Stimulated activated effector memory CD8-positive, alpha-beta T cell treated with anti-CD3 and anti-CD28 coated beads, Interleukin-12 subunit alpha, Interleukin-12 subunit beta, amount 100 ng/mL, for 72 hours (primary cell): Measurements from ENCODE around the gene CAMKV.

Source experiments
- ATAC-seq: fragments of 150-1000 bp; cut with Tn5 transposase; 2 replicates; pipeline ENCODE4 v1.10.0; 2021
- DNase-seq, 2 donors: peaks; one replicate each; pipeline ENCODE4 v3.0.0; 2021 to 2022; ENCODE audit warnings: low spot score in 2 of 2
- H3K27ac Mint-ChIP-seq: one replicate; pipeline ENCODE4 v1.8.0; 2022; ENCODE audit warnings: mild to moderate bottlenecking, mixed read lengths
- H3K36me3 Mint-ChIP-seq: one replicate; pipeline ENCODE4 v1.8.0; 2022; ENCODE audit warnings: mild to moderate bottlenecking, mixed read lengths
- H3K4me1 Mint-ChIP-seq: one replicate; pipeline ENCODE4 v1.8.0; 2022; ENCODE audit warnings: mixed read lengths
- H3K4me3 Mint-ChIP-seq: one replicate; pipeline ENCODE4 v1.8.0; 2022; ENCODE audit warnings: mild to moderate bottlenecking, mixed read lengths
- H3K9me3 Mint-ChIP-seq: one replicate; pipeline ENCODE4 v1.8.0; 2022; ENCODE audit warnings: mixed read lengths

The CAMKV gene

GRCh38 chr3:49902511-49903345 lies 33.0 kb upstream of the CAMKV start:
- ATAC-seq: no peak
- H3K36me3 Mint-ChIP-seq: no peaks in the 10 kb centered on the region
- no peak overlapping the region for H3K27ac Mint-ChIP-seq
- peak overlapping the region; percentile 81 for H3K4me3 Mint-ChIP-seq
- DNase-seq: no peak
- H3K9me3 Mint-ChIP-seq: no peaks in the 10 kb centered on the region
- peaks cover 19% of the 10 kb centered on the region for H3K4me1 Mint-ChIP-seq

DNA sequence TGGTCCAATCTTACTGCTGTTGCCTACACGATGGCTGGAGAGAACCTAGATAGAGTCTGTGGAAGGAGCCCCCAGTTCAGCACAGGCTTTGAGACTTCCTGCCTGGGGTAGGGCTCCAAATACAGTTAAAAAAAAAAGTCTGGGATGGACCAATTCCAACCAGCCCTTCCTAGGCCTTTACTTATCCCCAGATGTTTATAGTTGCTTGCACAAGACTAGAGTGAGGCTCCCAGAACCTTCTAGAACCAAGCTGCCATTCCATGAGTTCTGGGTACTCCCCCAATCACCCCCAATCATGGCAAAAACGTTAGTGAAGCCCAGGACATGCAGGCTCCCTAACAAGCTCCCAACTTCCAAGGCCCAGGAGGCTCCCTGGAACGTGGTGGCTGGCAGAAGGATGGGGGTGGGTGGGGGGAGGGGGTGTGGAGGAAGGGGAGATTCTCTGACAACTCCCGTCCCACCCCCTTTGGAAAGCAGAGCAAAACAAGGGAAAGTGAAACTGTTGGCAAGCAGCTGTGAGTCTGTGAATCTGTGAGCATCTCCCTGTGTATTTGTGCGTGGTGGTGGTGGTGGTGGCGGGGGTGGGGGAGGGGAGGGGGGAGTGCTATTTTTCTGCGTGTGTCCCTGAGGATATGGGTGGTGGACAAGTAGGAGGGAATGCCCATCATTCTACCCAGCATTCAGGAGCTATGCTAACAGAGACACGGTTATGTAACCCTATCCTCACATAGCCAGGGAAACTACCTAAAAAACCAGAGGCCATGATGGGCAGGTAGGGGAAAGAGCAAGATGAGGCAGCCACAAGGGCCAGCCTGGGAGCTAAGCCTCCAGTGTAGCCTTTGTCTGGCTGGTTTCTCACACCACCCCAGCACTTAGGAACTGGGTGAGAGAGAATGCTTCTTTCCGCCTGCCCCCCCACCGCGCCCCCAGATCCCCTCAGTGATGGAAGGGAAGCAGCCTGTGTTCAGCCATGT lies 31.9 kb upstream of the CAMKV start:
- no peak overlapping the region for H3K27ac Mint-ChIP-seq

GRCh38 chr3:49900491-49901153 lies 30.9 kb upstream of the CAMKV start:
- DNase-seq (no peak), ATAC-seq (no peak)
- Mint-ChIP-seq H3K4me1 (peaks cover 8% of the 10 kb centered on the region), H3K4me3 (no peak overlapping the region), H3K27ac (no peak overlapping the region), H3K9me3 (no peaks in the 10 kb centered on the region), H3K36me3 (no peaks in the 10 kb centered on the region)

More for the DNA sequence above, 31.9 kb upstream of the CAMKV start:
- Mint-ChIP-seq H3K4me1 (peaks cover 18% of the 10 kb centered on the region), H3K9me3 (no peaks in the 10 kb centered on the region), H3K36me3 (no peaks in the 10 kb centered on the region), H3K4me3 (no peak overlapping the region)
- ATAC-seq (no peak), DNase-seq (no peak)

DNA sequence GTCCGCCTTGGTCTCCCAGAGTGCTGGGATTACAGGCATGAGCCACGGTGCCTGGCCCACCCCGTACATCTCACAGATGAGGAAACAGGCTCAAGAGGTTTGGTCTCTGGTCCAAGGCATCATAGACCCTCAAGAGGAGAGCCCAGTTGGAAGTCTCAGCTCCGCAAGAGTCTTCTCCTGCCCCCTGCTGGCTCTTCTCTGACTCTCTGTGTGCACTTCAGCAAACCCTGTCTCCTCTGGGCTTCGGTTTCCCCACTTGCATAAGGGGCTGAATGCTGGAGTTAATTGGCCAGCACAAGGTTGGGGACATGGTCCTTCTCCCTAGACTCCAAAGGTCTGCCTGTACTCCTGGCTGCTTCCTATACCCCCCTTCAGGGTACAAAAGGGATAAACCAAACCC lies 30.1 kb upstream of the CAMKV start:
- no peak for ATAC-seq
- no peak for DNase-seq
- Mint-ChIP-seq H3K9me3 (no peaks in the 10 kb centered on the region), H3K27ac (no peak overlapping the region), H3K4me1 (peaks cover 6% of the 10 kb centered on the region), H3K36me3 (no peaks in the 10 kb centered on the region), H3K4me3 (no peak overlapping the region)

GRCh38 chr3:49898991-49899390 lies 29.3 kb upstream of the CAMKV start:
- H3K4me1 Mint-ChIP-seq: peaks cover 3% of the 10 kb centered on the region
- H3K4me3 Mint-ChIP-seq: no peak overlapping the region
- no peaks in the 10 kb centered on the region for H3K9me3 Mint-ChIP-seq
- no peak overlapping the region for H3K27ac Mint-ChIP-seq
- no peaks in the 10 kb centered on the region for H3K36me3 Mint-ChIP-seq
- ATAC-seq (no peak), DNase-seq (no peak)

GRCh38 chr3:49896345-49896744 lies 26.6 kb upstream of the CAMKV start:
- no peaks in the 10 kb centered on the region for H3K9me3 Mint-ChIP-seq
- no peak for ATAC-seq
- no peaks in the 10 kb centered on the region for H3K36me3 Mint-ChIP-seq
- H3K27ac Mint-ChIP-seq: no peak overlapping the region
- H3K4me3 Mint-ChIP-seq: no peak overlapping the region
- no peak for DNase-seq
- H3K4me1 Mint-ChIP-seq: no peaks in the 10 kb centered on the region

DNA sequence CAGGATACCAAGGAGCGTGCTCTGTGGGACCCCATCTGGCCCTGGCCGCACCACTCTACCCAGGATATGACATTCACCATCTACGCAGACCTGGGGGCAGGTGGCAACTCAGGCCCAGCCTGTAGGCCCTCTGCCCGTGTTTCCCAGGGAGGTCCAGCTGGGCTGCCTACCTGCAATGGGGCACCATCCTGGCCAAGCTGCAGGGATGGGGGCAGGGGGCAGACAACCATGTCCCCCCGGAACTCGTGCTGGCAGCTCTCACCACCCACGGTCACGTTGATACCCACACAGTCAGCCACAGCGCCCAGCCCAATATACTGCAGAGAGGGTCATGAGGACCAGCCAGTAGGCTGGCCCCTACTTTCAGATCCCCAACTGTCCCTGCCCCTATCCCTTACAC lies 26.1 kb upstream of the CAMKV start:
- DNase-seq (no peak), ATAC-seq (no peak)
- H3K4me1 Mint-ChIP-seq: no peaks in the 10 kb centered on the region
- H3K4me3 Mint-ChIP-seq: no peak overlapping the region
- no peaks in the 10 kb centered on the region for H3K9me3 Mint-ChIP-seq
- H3K27ac Mint-ChIP-seq: no peak overlapping the region
- no peaks in the 10 kb centered on the region for H3K36me3 Mint-ChIP-seq

- Mint-ChIP-seq H3K4me3 (no peak overlapping the region), H3K27ac (peak overlapping the region; percentile 34), H3K36me3 (no peaks in the 10 kb centered on the region), H3K4me1 (peaks cover 8% of the 10 kb centered on the region), H3K9me3 (no peaks in the 10 kb centered on the region)
- DNase-seq: no peak
- no peak for ATAC-seq
These were observed 19.6 kb upstream of the CAMKV start for GRCh38 chr3:49889296-49889695.

GRCh38 chr3:49886922-49887265 lies 17.2 kb upstream of the CAMKV start:
- Mint-ChIP-seq H3K27ac (no peak overlapping the region), H3K9me3 (no peaks in the 10 kb centered on the region), H3K36me3 (no peaks in the 10 kb centered on the region), H3K4me1 (peaks cover 8% of the 10 kb centered on the region), H3K4me3 (no peak overlapping the region)
- no peak for DNase-seq
- no peak for ATAC-seq

DNA sequence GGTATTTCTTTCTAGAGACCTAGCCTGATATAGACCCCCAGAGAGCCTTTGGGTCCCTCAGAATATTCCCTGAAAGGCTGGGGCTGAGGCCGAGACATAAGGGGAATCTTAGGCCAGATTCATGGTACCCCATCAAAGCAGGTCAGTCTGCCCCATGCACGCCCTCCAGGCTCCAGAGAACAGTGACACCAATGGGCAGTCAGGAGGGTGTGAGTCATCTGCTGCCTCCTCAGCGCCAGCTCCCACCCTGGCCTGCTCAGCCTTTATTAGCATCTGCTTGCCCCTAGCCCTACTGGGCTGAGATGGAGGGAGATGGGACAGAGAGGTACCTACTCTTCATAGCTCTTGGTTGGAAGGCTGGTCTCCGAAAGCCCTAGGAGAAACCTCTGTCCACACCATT lies 14.3 kb upstream of the CAMKV start:
- no peaks in the 10 kb centered on the region for H3K9me3 Mint-ChIP-seq
- DNase-seq (no peak), ATAC-seq (no peak)
- no peak overlapping the region for H3K27ac Mint-ChIP-seq
- H3K36me3 Mint-ChIP-seq: no peaks in the 10 kb centered on the region
- H3K4me3 Mint-ChIP-seq: no peak overlapping the region
- H3K4me1 Mint-ChIP-seq: no peaks in the 10 kb centered on the region

DNA sequence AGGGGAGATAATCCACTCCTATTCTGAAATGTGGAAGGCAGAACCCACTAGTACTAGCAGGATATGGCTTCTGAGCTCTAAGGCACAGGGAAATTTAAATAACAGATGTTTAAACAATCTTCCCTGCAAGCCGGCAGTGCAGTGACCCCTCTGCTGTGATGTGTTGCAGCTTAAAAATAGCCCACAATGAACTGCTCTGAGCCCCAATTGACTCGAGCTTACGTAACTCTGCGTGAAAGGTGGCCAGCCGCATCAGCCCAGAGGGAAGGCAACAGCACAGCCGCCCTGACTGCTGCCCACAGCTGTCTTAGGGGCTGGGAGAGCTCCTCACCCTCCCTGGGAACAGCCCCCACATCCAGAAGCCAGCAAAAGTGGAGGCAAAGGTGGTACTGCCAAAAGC lies 12.5 kb upstream of the CAMKV start:
- no peak overlapping the region for H3K4me3 Mint-ChIP-seq
- no peak for DNase-seq
- H3K9me3 Mint-ChIP-seq: no peaks in the 10 kb centered on the region
- H3K4me1 Mint-ChIP-seq: no peaks in the 10 kb centered on the region
- no peaks in the 10 kb centered on the region for H3K36me3 Mint-ChIP-seq
- H3K27ac Mint-ChIP-seq: peak overlapping the region; percentile 13
- no peak for ATAC-seq

DNA sequence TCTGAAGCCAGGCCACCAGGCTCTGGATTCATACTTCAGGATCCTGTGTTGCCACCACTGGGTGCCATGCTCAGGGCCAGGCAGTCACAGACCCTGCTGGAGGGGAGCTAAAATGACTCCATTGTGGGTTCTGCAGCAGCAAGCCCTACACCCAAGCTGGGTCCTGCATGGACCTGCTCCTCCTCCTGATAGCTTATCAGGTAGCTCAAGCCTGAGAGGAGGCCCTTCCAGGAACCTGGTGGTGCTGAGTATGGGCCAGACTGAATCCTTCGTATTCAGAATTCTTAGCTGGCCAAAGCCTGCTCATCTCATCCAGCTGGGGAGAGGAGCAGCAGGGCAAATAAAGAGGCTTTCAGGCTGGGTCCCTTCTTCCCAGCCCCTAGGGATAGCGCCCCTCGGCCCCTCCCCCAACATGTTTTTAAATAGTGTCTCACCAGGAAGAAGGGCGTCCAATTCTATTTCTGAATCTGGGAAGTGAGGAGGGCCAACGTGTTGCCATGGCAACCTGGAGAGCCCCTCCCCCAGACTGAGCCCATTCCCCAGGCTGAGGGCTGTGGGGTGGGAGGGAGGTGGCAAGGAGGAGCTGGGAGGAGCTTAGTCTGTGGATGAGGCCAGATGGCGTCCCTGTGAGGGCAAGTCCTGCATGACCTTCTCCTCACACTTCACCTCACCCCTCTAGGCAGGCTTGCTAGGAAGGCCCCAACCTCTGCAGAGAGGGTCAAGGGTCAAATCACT lies 11.0 kb upstream of the CAMKV start:
- Mint-ChIP-seq H3K36me3 (no peaks in the 10 kb centered on the region), H3K4me1 (no peaks in the 10 kb centered on the region), H3K27ac (no peak overlapping the region), H3K9me3 (no peaks in the 10 kb centered on the region), H3K4me3 (no peak overlapping the region)
- no peak for DNase-seq
- ATAC-seq: no peak

DNA sequence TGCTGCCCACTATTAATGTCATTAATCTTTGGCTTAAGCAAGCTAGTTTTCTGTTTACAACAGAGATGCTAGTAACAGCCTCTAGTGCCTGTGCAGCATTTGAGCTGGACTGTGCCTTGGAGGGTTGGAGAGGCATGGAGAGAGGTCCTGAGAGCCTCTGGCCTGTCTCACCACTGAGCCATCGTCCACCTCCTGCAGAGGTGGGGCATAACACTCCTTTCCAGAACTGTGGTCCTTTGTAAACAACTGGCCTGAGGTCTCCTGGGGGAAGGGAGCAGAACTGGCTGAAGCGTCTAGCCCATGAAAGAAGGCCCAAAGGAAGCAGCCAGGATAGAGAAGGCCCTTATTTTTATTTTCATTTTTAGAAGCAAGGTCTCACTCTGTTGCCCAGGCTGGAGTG lies 10.0 kb upstream of the CAMKV start:
- Mint-ChIP-seq H3K9me3 (no peaks in the 10 kb centered on the region), H3K4me1 (no peaks in the 10 kb centered on the region), H3K36me3 (no peaks in the 10 kb centered on the region), H3K27ac (no peak overlapping the region), H3K4me3 (no peak overlapping the region)
- no peak for DNase-seq
- no peak for ATAC-seq

DNA sequence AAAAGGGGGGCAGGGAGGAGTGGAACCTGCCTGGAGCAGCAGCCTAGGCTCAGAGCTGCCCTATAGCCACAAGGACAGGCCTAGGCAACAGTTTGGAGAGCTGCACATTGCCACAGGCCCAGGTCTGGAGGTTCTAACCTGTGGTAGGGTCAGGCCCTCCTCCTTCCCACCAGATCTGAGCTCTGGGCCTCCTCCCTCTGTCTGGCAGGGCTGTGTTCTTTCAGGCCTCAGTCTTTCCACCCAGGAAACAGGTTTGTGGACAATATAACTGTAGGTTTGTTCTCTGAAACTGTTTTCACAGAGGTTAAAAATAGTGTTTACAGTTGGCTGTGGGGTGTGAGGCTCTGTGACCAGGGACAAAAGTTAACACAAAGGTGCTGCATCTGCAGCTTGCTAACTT lies 9.0 kb upstream of the CAMKV start:
- Mint-ChIP-seq H3K4me1 (no peaks in the 10 kb centered on the region), H3K4me3 (no peak overlapping the region), H3K36me3 (no peaks in the 10 kb centered on the region), H3K9me3 (no peaks in the 10 kb centered on the region), H3K27ac (no peak overlapping the region)
- no peak for DNase-seq
- ATAC-seq: no peak

GRCh38 chr3:49877716-49878115 lies 8.0 kb upstream of the CAMKV start:
- Mint-ChIP-seq H3K27ac (no peak overlapping the region), H3K4me1 (no peaks in the 10 kb centered on the region), H3K36me3 (no peaks in the 10 kb centered on the region), H3K4me3 (no peak overlapping the region), H3K9me3 (no peaks in the 10 kb centered on the region)
- ATAC-seq (no peak), DNase-seq (no peak)
